Measurements from ENCODE around the gene FBXW9. TPM values are rescaled to one million over a fixed set of nuclear protein-coding genes. Genes with fewer than 3 reads are reported as not detected.
A peak's percentile ranks its signal among the peaks of the same experiment; 100 is the strongest.

The FBXW9 gene
- total and polyA plus RNA-seq, 2 experiments from 2014 or later, result 6.6 to 19.4 TPM

GRCh38 chr19:12665281-12665573 is 31.2 kb downstream of the FBXW9 start:
- H3K27ac ChIP-seq (ENCODE audit: low read depth), result no peak overlapping the region
- no peaks in the 10 kb centered on the region; the same call in 2 of the 3 replicates for H3K9me3 Mint-ChIP-seq
- peaks cover 19% of the 10 kb centered on the region for H3K79me2 ChIP-seq (replicated peaks; ENCODE audit: insufficient read depth)
- H2AFZ ChIP-seq, result no peak overlapping the region
- peaks cover 25% of the 10 kb centered on the region for H3K36me3 Mint-ChIP-seq (ENCODE audit: low read depth)
- ATAC-seq (no peak), DNase-seq (ENCODE audit: low spot score) (no peak)
- peaks cover 20% of the 10 kb centered on the region for H3K27me3 Mint-ChIP-seq (ENCODE audit: insufficient read depth, low read depth, poor library complexity)
- peaks cover 17% of the 10 kb centered on the region for H3K4me1 ChIP-seq (ENCODE audit: insufficient read depth)
- no peaks in the 10 kb centered on the region for H3K9me2 ChIP-seq (ENCODE audit: insufficient read depth)
- H3K27ac Mint-ChIP-seq, result no peak overlapping the region
- no peak for TF ChIP-seq ETS1 (IDR thresholded peaks at IDR 0.05)
- TF ChIP-seq STAT1 (IDR thresholded peaks at IDR 0.05; ENCODE audit: unreplicated experiment), result no peak
- TF ChIP-seq CTCF (conservative IDR thresholded peaks at IDR 0.05; ENCODE audit: low read depth in 2 of 2), result no peak
- TF ChIP-seq POLR2AphosphoS5 (IDR thresholded peaks at IDR 0.05; ENCODE audit: low read depth), result no peak
- no peak for TF ChIP-seq JUNB (IDR thresholded peaks at IDR 0.05; ENCODE audit: unreplicated experiment)
- TF ChIP-seq CREB1 (CRISPR knock-in tag; IDR thresholded peaks at IDR 0.05; ENCODE audit: low read depth), result no peak
- no peak for TF ChIP-seq NANOG (IDR thresholded peaks at IDR 0.05; ENCODE audit: borderline replicate concordance)
- TF ChIP-seq ZNF331 (CRISPR knock-in tag; IDR thresholded peaks at IDR 0.05; ENCODE audit: low read depth), result no peak
- TF ChIP-seq EZH2 (IDR thresholded peaks at IDR 0.05; ENCODE audit: low read depth, unreplicated experiment), result no peak
- TF ChIP-seq ZNF462 (CRISPR knock-in tag; IDR thresholded peaks at IDR 0.05), result no peak
- peaks cover 19% of the 10 kb centered on the region; the same call in 1 of the 2 replicates for H3F3A ChIP-seq (replicated peaks; ENCODE audit: low read depth)
- H4K20me1 ChIP-seq (replicated peaks; ENCODE audit: insufficient read depth), result no peaks in the 10 kb centered on the region; the same call in 1 of the 2 replicates
- 0 out of 2 replicates have a peak, but pooled peaks cover 5% of the 10 kb centered on the region for H3K36me3 ChIP-seq (ENCODE audit: insufficient read depth)
- H3K4me2 ChIP-seq, result no peak overlapping the region
- peak overlapping the region; percentile 97; the same call in 1 of the 3 replicates for H3K4me3 Mint-ChIP-seq
- H3K4me1 Mint-ChIP-seq, result peaks cover 29% of the 10 kb centered on the region
- no peaks in the 10 kb centered on the region for H3K27me3 ChIP-seq (ENCODE audit: insufficient read depth)
- no peak overlapping the region for H3K4me3 ChIP-seq
